A549 treated with CORT108297 at 1 μM for 4 hours (cell line): ENCODE measurements around the gene OVCH1. TPM values are rescaled to one million over a fixed set of nuclear protein-coding genes. Genes with fewer than 3 reads are reported as not detected.

Source experiments
- total RNA-seq: library from RNA; stranded (reverse); fragments of 200-300 nt; extraction: Qiagen RNA extraction; gene quantifications from 5 replicates; pipeline ENCODE4 v1.2.3, GENCODE V29; 2022

The OVCH1 gene, protein sequence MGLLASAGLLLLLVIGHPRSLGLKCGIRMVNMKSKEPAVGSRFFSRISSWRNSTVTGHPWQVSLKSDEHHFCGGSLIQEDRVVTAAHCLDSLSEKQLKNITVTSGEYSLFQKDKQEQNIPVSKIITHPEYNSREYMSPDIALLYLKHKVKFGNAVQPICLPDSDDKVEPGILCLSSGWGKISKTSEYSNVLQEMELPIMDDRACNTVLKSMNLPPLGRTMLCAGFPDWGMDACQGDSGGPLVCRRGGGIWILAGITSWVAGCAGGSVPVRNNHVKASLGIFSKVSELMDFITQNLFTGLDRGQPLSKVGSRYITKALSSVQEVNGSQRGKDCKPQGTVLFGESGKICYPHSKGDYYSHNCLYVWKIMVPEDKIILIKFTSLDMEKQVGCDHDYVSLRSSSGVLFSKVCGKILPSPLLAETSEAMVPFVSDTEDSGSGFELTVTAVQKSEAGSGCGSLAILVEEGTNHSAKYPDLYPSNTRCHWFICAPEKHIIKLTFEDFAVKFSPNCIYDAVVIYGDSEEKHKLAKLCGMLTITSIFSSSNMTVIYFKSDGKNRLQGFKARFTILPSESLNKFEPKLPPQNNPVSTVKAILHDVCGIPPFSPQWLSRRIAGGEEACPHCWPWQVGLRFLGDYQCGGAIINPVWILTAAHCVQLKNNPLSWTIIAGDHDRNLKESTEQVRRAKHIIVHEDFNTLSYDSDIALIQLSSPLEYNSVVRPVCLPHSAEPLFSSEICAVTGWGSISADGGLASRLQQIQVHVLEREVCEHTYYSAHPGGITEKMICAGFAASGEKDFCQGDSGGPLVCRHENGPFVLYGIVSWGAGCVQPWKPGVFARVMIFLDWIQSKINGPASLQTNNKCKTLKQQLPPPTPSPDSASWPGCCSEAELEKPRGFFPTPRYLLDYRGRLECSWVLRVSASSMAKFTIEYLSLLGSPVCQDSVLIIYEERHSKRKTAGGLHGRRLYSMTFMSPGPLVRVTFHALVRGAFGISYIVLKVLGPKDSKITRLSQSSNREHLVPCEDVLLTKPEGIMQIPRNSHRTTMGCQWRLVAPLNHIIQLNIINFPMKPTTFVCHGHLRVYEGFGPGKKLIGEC
- total RNA-seq, result not detected in 5 replicates

DNA sequence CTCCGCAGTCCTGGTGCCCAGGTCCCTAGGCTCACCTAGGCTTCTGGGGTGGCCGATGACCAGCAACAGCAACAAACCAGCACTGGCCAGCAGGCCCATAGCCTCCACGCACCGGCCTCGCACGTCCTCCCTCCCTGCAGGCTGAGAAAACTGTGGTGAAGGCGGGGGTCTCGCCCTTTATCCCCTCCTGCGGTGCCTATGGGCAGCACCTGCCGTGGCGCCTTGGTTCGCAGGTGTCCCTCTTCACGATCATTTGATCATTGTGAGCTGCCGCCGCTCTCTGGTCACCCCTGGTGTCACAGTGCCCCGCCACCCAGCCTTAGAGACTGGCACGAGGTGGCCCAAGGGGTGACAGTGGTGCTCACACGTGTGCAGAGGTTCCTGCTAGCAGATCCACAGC is at the start of gene OVCH1:
Gene OVCH1 (minus strand): TSS at position 99 of the 400 bp plus-strand sequence. CDS start 0 bp downstream, at position 99.

DNA sequence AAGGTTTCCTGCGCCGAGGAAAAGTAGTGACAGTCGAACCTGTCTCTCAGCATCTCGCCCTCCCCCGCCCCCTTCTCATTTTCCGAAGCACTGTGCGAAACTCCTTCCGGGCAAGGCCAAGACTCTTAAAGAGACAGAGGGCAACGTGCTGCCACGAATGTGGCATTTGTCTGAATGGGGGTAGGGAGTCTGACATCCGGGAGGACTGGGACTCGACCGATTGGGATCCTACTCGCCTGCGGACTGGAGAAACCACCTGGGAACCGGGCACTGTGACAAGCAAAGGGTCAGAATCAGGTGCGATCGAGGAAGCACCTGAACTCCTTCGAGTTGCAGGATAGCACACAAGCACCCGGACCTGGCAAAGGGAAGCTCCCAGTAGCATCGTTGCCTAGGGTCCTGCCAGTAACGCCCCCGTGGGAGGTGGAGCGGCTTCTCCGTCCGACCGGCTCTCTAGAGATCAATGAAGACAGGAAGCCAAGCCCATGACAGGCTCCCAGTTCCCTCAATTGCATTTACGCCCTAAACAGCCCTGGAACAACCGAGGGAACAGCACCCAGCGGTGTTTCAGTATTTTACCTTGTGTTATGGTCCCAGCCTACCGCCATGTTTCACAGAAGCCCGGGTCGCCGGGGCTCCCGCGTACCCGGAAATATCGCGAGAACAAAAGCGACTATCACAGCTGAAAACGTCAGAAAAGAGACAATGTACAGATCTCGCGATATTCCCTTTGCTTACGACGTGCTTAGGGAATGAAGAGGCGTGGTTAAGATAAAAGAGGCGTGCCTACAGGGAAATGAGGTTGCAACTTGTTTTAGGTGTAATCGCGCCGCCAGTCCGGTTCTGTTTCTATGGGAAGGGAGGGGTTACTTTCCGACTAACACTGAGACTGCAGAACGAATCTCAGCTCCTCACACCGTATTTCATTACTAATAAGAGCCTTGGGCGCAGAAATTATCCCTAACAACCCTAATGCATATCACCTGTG is 116.7 kb downstream of the OVCH1 start, which contains the start of gene ERGIC2:
Gene ERGIC2 (minus strand): TSS at position 637 of the 988 bp plus-strand sequence. CDS start 9,539 bp downstream, outside the sequence.

Other genes starting within 250 kb of the OVCH1 start
- 62.7 to 89.2 TPM (median 68.5 TPM) in 5 replicates for gene ERGIC2, start 116.5 kb downstream of the OVCH1 start, total RNA-seq